AG04449 (cell line): ENCODE results near the gene ADRA1B.

ENCODE experiments used
- CTCF ChIA-PET: fragments of 350-600 bp; formaldehyde crosslinking; extraction: SDS; loops from one replicate; lab custom pipeline; 2021; ENCODE audit warnings: antibody characterized with exemption; lab: Yijun Ruan, JAX
- POLR2A ChIA-PET: fragments of 400-600, 350-600 bp; formaldehyde crosslinking; extraction: SDS; loops from one replicate; lab custom pipeline; 2020; ENCODE audit warnings: antibody characterized with exemption, inconsistent platforms; lab: Yijun Ruan, JAX
- DNase-seq: peaks from one replicate; pipeline ENCODE4 v3.0.0-alpha.2; 2010; ENCODE audit warnings: low read depth, low spot score
- H3K4me3 ChIP-seq: 2 replicates; pipeline ENCODE4 v1.5.1; 2011; ENCODE audit warnings: low read depth, mild to moderate bottlenecking, control low read depth, low read length
- TF ChIP-seq, protein P1 (sequence below): IDR thresholded peaks from one replicate; pipeline ENCODE4 v1.5.1; 2011; ENCODE audit warnings: mild to moderate bottlenecking, moderate library complexity, low read length, control low read depth, inconsistent platforms; ENCODE audit not compliant: insufficient read depth; ENCODE audit errors: missing control alignments

ADRA1B gene

DNA sequence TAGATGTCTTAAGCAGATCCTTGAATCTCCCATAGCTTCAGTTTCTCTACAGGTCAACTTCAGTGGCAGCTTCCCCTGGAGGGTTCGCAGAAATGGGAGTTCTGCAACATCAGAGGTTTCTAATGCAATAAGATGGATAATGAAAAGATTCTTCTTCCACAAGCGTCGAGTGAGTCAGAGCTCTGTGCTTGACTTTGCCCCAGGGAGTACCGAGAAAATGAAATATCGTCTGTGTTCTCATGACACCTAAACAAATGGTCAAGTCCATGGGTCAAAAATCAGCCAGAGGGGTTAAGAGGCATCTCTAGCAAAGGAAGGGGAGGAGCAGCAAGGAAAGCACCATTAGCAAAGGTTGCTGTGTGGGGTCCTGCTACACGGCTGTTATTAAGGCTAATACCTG, 3.2 kb upstream of the ADRA1B start:
- TF ChIP-seq, protein P1, sequence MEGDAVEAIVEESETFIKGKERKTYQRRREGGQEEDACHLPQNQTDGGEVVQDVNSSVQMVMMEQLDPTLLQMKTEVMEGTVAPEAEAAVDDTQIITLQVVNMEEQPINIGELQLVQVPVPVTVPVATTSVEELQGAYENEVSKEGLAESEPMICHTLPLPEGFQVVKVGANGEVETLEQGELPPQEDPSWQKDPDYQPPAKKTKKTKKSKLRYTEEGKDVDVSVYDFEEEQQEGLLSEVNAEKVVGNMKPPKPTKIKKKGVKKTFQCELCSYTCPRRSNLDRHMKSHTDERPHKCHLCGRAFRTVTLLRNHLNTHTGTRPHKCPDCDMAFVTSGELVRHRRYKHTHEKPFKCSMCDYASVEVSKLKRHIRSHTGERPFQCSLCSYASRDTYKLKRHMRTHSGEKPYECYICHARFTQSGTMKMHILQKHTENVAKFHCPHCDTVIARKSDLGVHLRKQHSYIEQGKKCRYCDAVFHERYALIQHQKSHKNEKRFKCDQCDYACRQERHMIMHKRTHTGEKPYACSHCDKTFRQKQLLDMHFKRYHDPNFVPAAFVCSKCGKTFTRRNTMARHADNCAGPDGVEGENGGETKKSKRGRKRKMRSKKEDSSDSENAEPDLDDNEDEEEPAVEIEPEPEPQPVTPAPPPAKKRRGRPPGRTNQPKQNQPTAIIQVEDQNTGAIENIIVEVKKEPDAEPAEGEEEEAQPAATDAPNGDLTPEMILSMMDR: no peak
- DNase-seq: no peak
- no peak overlapping the region for H3K4me3 ChIP-seq
- CTCF ChIA-PET: interaction anchor here (0.7 to 11.4 kb wide), 9 partner anchors 10 to 578 kb away, joined by 3 to 116 read pairs (median 3); no protein-coding TSS in a partner anchor
- POLR2A ChIA-PET: no interaction called here

DNA sequence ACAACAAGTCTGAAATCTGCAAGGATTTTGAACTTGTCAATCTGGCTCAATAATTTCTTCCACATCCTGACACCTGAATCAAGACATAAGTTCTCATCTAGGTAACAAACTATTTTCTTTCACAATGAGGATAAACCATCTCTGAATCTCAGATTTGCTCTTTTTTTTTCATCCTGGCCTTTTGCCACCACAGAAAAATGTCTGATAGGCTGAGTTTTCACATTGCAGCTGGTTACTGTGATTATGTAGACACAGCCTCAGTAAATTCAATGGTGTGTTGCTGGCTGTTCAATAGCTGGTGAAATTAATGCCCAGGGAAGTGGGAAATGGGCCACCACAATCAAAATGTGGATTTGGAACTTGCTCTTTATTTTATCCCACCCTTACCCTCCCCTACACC, 2.8 kb upstream of the ADRA1B start:
- TF ChIP-seq, protein P1: no peak
- DNase-seq: no peak
- POLR2A ChIA-PET: no interaction called here
- H3K4me3 ChIP-seq: no peak overlapping the region
- CTCF ChIA-PET: interaction anchor here (1.0 to 11.4 kb wide), 10 partner anchors 8 to 578 kb away, joined by 3 to 116 read pairs (median 4); no protein-coding TSS in a partner anchor

DNA sequence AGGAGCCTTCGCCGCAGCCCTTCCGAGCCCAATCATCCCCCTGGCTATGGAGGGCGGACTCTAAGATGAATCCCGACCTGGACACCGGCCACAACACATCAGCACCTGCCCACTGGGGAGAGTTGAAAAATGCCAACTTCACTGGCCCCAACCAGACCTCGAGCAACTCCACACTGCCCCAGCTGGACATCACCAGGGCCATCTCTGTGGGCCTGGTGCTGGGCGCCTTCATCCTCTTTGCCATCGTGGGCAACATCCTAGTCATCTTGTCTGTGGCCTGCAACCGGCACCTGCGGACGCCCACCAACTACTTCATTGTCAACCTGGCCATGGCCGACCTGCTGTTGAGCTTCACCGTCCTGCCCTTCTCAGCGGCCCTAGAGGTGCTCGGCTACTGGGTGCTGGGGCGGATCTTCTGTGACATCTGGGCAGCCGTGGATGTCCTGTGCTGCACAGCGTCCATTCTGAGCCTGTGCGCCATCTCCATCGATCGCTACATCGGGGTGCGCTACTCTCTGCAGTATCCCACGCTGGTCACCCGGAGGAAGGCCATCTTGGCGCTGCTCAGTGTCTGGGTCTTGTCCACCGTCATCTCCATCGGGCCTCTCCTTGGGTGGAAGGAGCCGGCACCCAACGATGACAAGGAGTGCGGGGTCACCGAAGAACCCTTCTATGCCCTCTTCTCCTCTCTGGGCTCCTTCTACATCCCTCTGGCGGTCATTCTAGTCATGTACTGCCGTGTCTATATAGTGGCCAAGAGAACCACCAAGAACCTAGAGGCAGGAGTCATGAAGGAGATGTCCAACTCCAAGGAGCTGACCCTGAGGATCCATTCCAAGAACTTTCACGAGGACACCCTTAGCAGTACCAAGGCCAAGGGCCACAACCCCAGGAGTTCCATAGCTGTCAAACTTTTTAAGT, 819 bp downstream of the ADRA1B start:
- peak overlapping the region; percentile 54 for H3K4me3 ChIP-seq

DNA sequence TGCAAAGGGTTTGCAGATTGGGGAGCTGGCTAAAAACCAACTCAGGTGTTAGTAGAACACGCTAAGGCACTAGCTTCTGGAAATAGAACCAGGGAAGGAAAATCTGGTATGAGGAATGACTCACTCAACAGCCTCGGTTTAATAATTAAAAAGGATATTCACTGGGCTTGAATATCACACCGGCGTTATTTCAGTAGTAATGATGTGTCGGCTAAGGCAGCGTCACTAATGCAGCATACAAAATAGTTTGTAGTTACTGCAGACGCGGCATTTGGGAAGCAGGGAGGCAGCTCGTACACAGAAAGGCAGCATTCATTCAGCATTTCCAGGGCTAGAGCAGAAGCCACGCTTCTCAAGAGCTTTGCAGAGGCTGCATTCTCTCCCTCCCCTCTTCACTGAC, 1.7 kb downstream of the ADRA1B start:
- no peak for DNase-seq
- CTCF ChIA-PET: interaction anchor here (0.7 to 11.4 kb wide), 8 partner anchors 10 to 475 kb away, joined by 3 to 116 read pairs (median 6); no protein-coding TSS in a partner anchor
- TF ChIP-seq, protein P1: no peak
- POLR2A ChIA-PET: interaction anchor here (0.9 kb wide), 1 partner anchor 10 kb away, joined by 3 read pairs; no protein-coding TSS in a partner anchor
- peak overlapping the region; percentile 24 for H3K4me3 ChIP-seq

More for the DNA sequence above, 819 bp downstream of the ADRA1B start:
- TF ChIP-seq, protein P1: no peak
- ChIA-PET POLR2A (no interaction called here), CTCF (interaction anchor here (0.7 to 11.4 kb wide), 21 partner anchors 8 to 631 kb away, joined by 3 to 116 read pairs (median 4); no protein-coding TSS in a partner anchor)
- no peak for DNase-seq

DNA sequence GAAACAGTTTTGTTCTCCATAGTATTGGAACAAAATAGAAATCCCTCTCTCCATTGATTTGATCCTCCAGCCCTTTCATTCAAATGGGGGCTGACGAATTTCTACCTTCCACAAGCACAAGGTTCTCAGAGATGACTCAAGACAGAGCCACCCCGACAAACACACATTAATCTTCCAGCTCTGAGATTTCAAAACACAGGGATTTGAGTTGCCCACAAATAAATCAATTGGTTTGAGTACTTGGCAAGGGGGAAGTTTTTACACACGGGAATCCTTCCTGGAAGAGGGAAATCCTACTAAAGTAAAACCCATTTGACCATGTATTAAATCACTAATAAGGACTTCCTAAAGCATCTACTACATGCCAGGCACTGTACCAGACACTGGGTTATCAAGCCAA, 5.4 kb downstream of the ADRA1B start:
- DNase-seq: no peak
- H3K4me3 ChIP-seq: no peak overlapping the region
- TF ChIP-seq, protein P1: no peak
- ChIA-PET CTCF (interaction anchor here (11.4 kb wide), 1 partner anchor 478 kb away, joined by 116 read pairs; no protein-coding TSS in a partner anchor), POLR2A (no interaction called here)

DNA sequence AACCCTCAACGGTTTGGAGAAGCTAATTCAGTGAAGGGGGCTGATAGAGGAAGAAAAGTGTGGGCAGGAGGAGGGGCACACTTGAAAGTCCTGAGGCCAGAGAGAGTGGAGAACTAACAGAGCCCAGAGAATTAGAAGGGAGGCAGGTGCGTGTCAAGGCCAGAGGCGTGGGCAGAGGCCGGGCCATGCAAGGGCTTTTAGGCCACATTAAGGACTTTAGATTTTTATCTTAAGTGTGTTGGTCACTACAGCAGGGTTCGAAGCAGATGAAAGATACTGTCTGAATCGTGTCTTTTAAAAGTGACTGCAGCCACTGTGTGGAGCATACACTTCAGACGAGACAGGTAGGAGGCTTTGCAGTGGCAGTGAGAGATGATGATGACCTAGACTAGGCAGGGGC, 6.7 kb downstream of the ADRA1B start:
- H3K4me3 ChIP-seq: no peak overlapping the region
- ChIA-PET CTCF (no interaction called here), POLR2A (no interaction called here)
- DNase-seq: no peak
- TF ChIP-seq, protein P1: no peak
